IMR-90 (cell line): ENCODE measurements around the gene SPACDR. TPM values are rescaled to one million over a fixed set of nuclear protein-coding genes. Genes with fewer than 3 reads are reported as not detected.

Source experiments
- ATAC-seq: fragments of 200-7000 bp; cut with Tn5 transposase; 2 replicates; pipeline ENCODE4 v1.9.1; 2020; ENCODE audit warnings: low read depth, mild to moderate bottlenecking, moderate library complexity
- BruUV-seq: library from RNA; stranded (reverse); fragments of 400-500 nt; replicated peaks from 2 replicates; lab custom pipeline; 2021; lab: Mats Ljungman, UMichigan
- CTCF ChIA-PET: fragments of 300-600 bp; formaldehyde crosslinking; extraction: SDS; loops from one replicate; lab custom pipeline; 2021; ENCODE audit warnings: antibody characterized with exemption; lab: Yijun Ruan, JAX
- POLR2A ChIA-PET: fragments of 300-600 bp; sonication (Branson Sonifier 250); formaldehyde crosslinking; loops from one replicate; lab custom pipeline; 2022; ENCODE audit warnings: antibody characterized with exemption; ENCODE audit not compliant: unreplicated experiment; lab: Charles Lee
- DNase-seq: peaks from one replicate; pipeline ENCODE4 v3.0.0; 2013
- H2AFZ ChIP-seq: replicated peaks from 2 replicates; pipeline ENCODE3; 2013; ENCODE audit warnings: low read length, mild to moderate bottlenecking; ENCODE audit not compliant: poor library complexity
- H2AK5ac ChIP-seq: 2 replicates; pipeline ENCODE4 v1.6.1; 2013; ENCODE audit warnings: low read depth, low read length, inconsistent platforms
- H2AK9ac ChIP-seq: replicated peaks from 2 replicates; pipeline ENCODE3; 2013; ENCODE audit warnings: mild to moderate bottlenecking, low read depth, low read length, moderate library complexity; ENCODE audit not compliant: poor library complexity
- H2BK120ac ChIP-seq: 2 replicates; pipeline ENCODE4 v1.6.1; 2013; ENCODE audit warnings: low read depth, low read length, inconsistent platforms
- H2BK15ac ChIP-seq: 3 replicates; pipeline ENCODE4 v1.6.1; 2013; ENCODE audit warnings: low read depth, low read length, inconsistent platforms
- H2BK20ac ChIP-seq: 2 replicates; pipeline ENCODE4 v1.6.1; 2013; ENCODE audit warnings: low read depth, mild to moderate bottlenecking, inconsistent platforms, low read length, moderate library complexity
- H2BK5ac ChIP-seq: 2 replicates; pipeline ENCODE4 v1.6.1; 2013; ENCODE audit warnings: mild to moderate bottlenecking, low read depth, low read length, inconsistent platforms; ENCODE audit not compliant: poor library complexity, severe bottlenecking
- H3K14ac ChIP-seq: replicated peaks from 2 replicates; pipeline ENCODE4 v1.6.1; 2013; ENCODE audit warnings: low read depth, low read length, inconsistent platforms
- H3K18ac ChIP-seq: 2 replicates; pipeline ENCODE4 v1.6.1; 2013; ENCODE audit warnings: low read depth, low read length, control low read depth
- H3K23ac ChIP-seq: 2 replicates; pipeline ENCODE4 v1.6.1; 2013; ENCODE audit warnings: low read depth, low read length, inconsistent platforms
- H3K27ac ChIP-seq: 2 replicates; pipeline ENCODE4 v1.5.1; 2013; ENCODE audit warnings: mild to moderate bottlenecking, control low read depth, low read length; ENCODE audit not compliant: insufficient read depth
- H3K27me3 ChIP-seq: 2 replicates; pipeline ENCODE4 v1.6.1; 2013; ENCODE audit warnings: low read length; ENCODE audit not compliant: control insufficient read depth, insufficient read depth
- H3K36me3 ChIP-seq: 2 replicates; pipeline ENCODE4 v1.6.1; 2013; ENCODE audit warnings: low read length, mixed read lengths; ENCODE audit not compliant: control insufficient read depth, insufficient read depth
- H3K4ac ChIP-seq: 2 replicates; pipeline ENCODE4 v1.6.1; 2013; ENCODE audit warnings: low read depth, low read length, inconsistent platforms
- H3K4me1 ChIP-seq: 2 replicates; pipeline ENCODE4 v1.6.1; 2013; ENCODE audit warnings: low read length, mixed read lengths; ENCODE audit not compliant: control insufficient read depth, insufficient read depth
- H3K4me2 ChIP-seq: 2 replicates; pipeline ENCODE4 v1.6.1; 2013; ENCODE audit warnings: low read depth, mild to moderate bottlenecking, control low read depth, low read length, moderate library complexity
- H3K4me3 ChIP-seq: 2 replicates; pipeline ENCODE4 v1.5.1; 2013; ENCODE audit warnings: low read depth, mild to moderate bottlenecking, control low read depth, low read length, moderate library complexity; ENCODE audit not compliant: insufficient read depth
- H3K56ac ChIP-seq: 2 replicates; pipeline ENCODE4 v1.6.1; 2013; ENCODE audit warnings: low read length, inconsistent platforms; ENCODE audit not compliant: insufficient read depth; ENCODE audit errors: extremely low read depth
- H3K79me1 ChIP-seq, 2 experiments: 2 replicates each; pipeline ENCODE4 v1.6.1; 2013; ENCODE audit warnings: low read length in 2 of 2, inconsistent platforms in 1 of 2, low read depth in 1 of 2
- H3K9ac ChIP-seq: 2 replicates; pipeline ENCODE4 v1.6.1; 2013; ENCODE audit warnings: low read depth, low read length, control low read depth
- H3K9me1 ChIP-seq: 2 replicates; pipeline ENCODE4 v1.6.1; 2013; ENCODE audit warnings: low read length, inconsistent platforms; ENCODE audit not compliant: insufficient read depth
- H3K9me3 ChIP-seq: 2 replicates; pipeline ENCODE4 v1.6.1; 2013; ENCODE audit warnings: low read length; ENCODE audit not compliant: control insufficient read depth, insufficient read depth
- H4K20me1 ChIP-seq: 2 replicates; pipeline ENCODE4 v1.6.1; 2013; ENCODE audit warnings: low read length, inconsistent platforms; ENCODE audit not compliant: insufficient read depth
- H4K5ac ChIP-seq: 2 replicates; pipeline ENCODE4 v1.6.1; 2013; ENCODE audit warnings: mild to moderate bottlenecking, low read depth, low read length, control low read depth
- H4K8ac ChIP-seq, 2 experiments: 2 replicates each; pipeline ENCODE4 v1.6.1; 2013; ENCODE audit warnings: low read depth in 2 of 2, low read length in 2 of 2, control low read depth in 1 of 2, inconsistent platforms in 1 of 2
- H4K91ac ChIP-seq: 2 replicates; pipeline ENCODE4 v1.6.1; 2013; ENCODE audit warnings: low read depth, low read length, inconsistent platforms; ENCODE audit not compliant: insufficient read depth
- BHLHE40 ChIP-seq: fragments of 150-350 bp; IDR thresholded peaks from 2 replicates; pipeline ENCODE4 v1.6.1; 2016; ENCODE audit warnings: mild to moderate bottlenecking, low read depth, low read length
- CEBPB ChIP-seq: IDR thresholded peaks from 2 replicates; pipeline ENCODE4 v1.6.1; 2012; ENCODE audit warnings: low read depth, low read length, improper control_type of control experiment
- CHD1 ChIP-seq: IDR thresholded peaks from 2 replicates; pipeline ENCODE4 v1.6.1; 2012; ENCODE audit warnings: low read depth, low read length, improper control_type of control experiment
- FOS ChIP-seq: fragments of 150-350 bp; IDR thresholded peaks from 2 replicates; pipeline ENCODE4 v1.6.1; 2016; ENCODE audit warnings: low read depth, low read length
- MAFK ChIP-seq: IDR thresholded peaks from 2 replicates; pipeline ENCODE4 v1.6.1; 2012; ENCODE audit warnings: low read depth, low read length, improper control_type of control experiment
- MAZ ChIP-seq: IDR thresholded peaks from 2 replicates; pipeline ENCODE4 v1.6.1; 2012; ENCODE audit warnings: low read depth, mild to moderate bottlenecking, low read length, improper control_type of control experiment, moderate library complexity, borderline replicate concordance
- MXI1 ChIP-seq: IDR thresholded peaks from 2 replicates; pipeline ENCODE4 v1.6.1; 2012; ENCODE audit warnings: low read depth, mild to moderate bottlenecking, low read length, moderate library complexity, borderline replicate concordance
- NFE2L2 ChIP-seq: fragments of 150-350 bp; IDR thresholded peaks from 2 replicates; pipeline ENCODE4 v1.6.1; 2016; ENCODE audit warnings: low read depth, mild to moderate bottlenecking, low read length
- POLR2A ChIP-seq: IDR thresholded peaks from 2 replicates; pipeline ENCODE4 v1.6.1; 2012; ENCODE audit warnings: mild to moderate bottlenecking, low read depth, low read length
- RAD21 ChIP-seq: IDR thresholded peaks from 2 replicates; pipeline ENCODE4 v1.6.1; 2012; ENCODE audit warnings: low read length, improper control_type of control experiment
- RCOR1 ChIP-seq: IDR thresholded peaks from 2 replicates; pipeline ENCODE4 v1.6.1; 2012; ENCODE audit warnings: mild to moderate bottlenecking, low read length, improper control_type of control experiment; ENCODE audit not compliant: insufficient replicate concordance
- RFX5 ChIP-seq: IDR thresholded peaks from 2 replicates; pipeline ENCODE4 v1.8.0; 2012; ENCODE audit warnings: low read depth, mild to moderate bottlenecking, low read length, moderate library complexity
- SMC3 ChIP-seq: fragments of 150-350 bp; IDR thresholded peaks from 2 replicates; pipeline ENCODE4 v1.6.1; 2016; ENCODE audit warnings: low read depth, mild to moderate bottlenecking, antibody characterized with exemption, low read length, moderate library complexity
- WGBS, 2 experiments: methylation state at CpG; one replicate each; pipeline versions ENCODE4 v1.1.5 to v1.1.7; 2013; ENCODE audit warnings: missing lambda C conversion rate in 2 of 2; ENCODE audit not compliant: insufficient read length in 1 of 2; ENCODE audit errors: extremely low coverage in 2 of 2; 5-methylcytosine and 5-hydroxymethylcytosine counted together
- dilution Hi-C: fragments of 300-500 bp; cut with HindIII; formaldehyde crosslinking; loops from one replicate; pipeline ENCODE4 v1.14.3; 2018; ENCODE audit warnings: low sequenced_read_pairs; ENCODE audit not compliant: unreplicated experiment
- in situ Hi-C: fragments of 300-500 bp; cut with MboI; formaldehyde crosslinking; loops from 3 replicates; pipeline ENCODE4 v1.14.3; 2019; ENCODE audit warnings: low sequenced_read_pairs, inconsistent platforms, mixed read lengths
- intact Hi-C: fragments of 100-400 bp; cut with micrococcal nuclease; formaldehyde crosslinking; loops from 2 replicates; pipeline ENCODE4 v1.10.0; 2022
- polyA plus RNA-seq, 3 experiments: library from polyadenylated mRNA; depleted of rRNA; stranded (reverse); fragments of >200 nt; gene quantifications; 2 replicates each; pipeline ENCODE4 v1.2.3, GENCODE V29; 2012; ENCODE audit warnings: low replicate concordance in 1 of 3
- total RNA-seq: library from RNA; depleted of rRNA; stranded (reverse); fragments of >200 nt; gene quantifications from 2 replicates; pipeline ENCODE4 v1.2.3, GENCODE V29; 2012
- TF ChIP-seq, protein P1 (sequence below): fragments of 150-350 bp; IDR thresholded peaks from 2 replicates; pipeline ENCODE4 v1.6.1; 2016; ENCODE audit warnings: low read depth, mild to moderate bottlenecking, low read length, moderate library complexity, borderline replicate concordance
- TF ChIP-seq, protein P2 (sequence below): conservative IDR thresholded peaks from 2 replicates; pipeline ENCODE4 v1.5.1; 2012; ENCODE audit warnings: mild to moderate bottlenecking, low read depth, low read length, improper control_type of control experiment
- TF ChIP-seq, protein P3 (sequence below): fragments of 150-350 bp; IDR thresholded peaks from 2 replicates; pipeline ENCODE4 v1.6.1; 2017; ENCODE audit warnings: mild to moderate bottlenecking, antibody characterized with exemption, low read length, low read depth

Gene SPACDR
- total and polyA plus RNA-seq, 2 of the 4 experiments (the other 2 are of a cell fraction) = 0.54 to 2.1 TPM

GRCh38 chr7:100491192-100491578 is 27.1 kb upstream of the SPACDR start:
- Histone ChIP-seq H2BK20ac (no peak overlapping the region), H3K27me3 (peaks cover 15% of the 10 kb centered on the region; the same call in 1 of the 2 replicates), H4K91ac (no peak overlapping the region), H3K9me3 (no peaks in the 10 kb centered on the region), H3K56ac (no peak overlapping the region), H2BK15ac (no peak overlapping the region), H4K8ac (no peak overlapping the region), H2AK5ac (no peak overlapping the region), H3K9me1 (no peaks in the 10 kb centered on the region), H3K36me3 (no peaks in the 10 kb centered on the region), H2BK5ac (no peak overlapping the region), H3K4me2 (no peak overlapping the region), H3K18ac (no peak overlapping the region), H3K9ac (no peak overlapping the region), H4K5ac (no peak overlapping the region), H3K14ac (no peak overlapping the region), H2AK9ac (no peak overlapping the region), H3K23ac (no peak overlapping the region), H2AFZ (no peak overlapping the region), H3K27ac (no peak overlapping the region), H3K4me3 (no peak overlapping the region), H3K79me1 (no peaks in the 10 kb centered on the region), H4K20me1 (0 out of 2 replicates have a peak, but pooled peaks cover 3% of the 10 kb centered on the region), H2BK120ac (no peak overlapping the region), H3K4ac (no peak overlapping the region), H3K4me1 (no peaks in the 10 kb centered on the region; the same call in 1 of the 2 replicates)
- in situ Hi-C loops (no loop called here), dilution Hi-C loops (no loop called here), intact Hi-C loops (loop anchor here (5.0 kb wide), 1 partner anchor 56 kb away; no protein-coding TSS in a partner anchor)
- no peak for DNase-seq
- ATAC-seq = no peak
- CTCF ChIA-PET = no interaction called here
- TF ChIP-seq NFE2L2 = no peak
- TF ChIP-seq MXI1 = no peak
- no peak for TF ChIP-seq MAZ
- TF ChIP-seq, protein P1, sequence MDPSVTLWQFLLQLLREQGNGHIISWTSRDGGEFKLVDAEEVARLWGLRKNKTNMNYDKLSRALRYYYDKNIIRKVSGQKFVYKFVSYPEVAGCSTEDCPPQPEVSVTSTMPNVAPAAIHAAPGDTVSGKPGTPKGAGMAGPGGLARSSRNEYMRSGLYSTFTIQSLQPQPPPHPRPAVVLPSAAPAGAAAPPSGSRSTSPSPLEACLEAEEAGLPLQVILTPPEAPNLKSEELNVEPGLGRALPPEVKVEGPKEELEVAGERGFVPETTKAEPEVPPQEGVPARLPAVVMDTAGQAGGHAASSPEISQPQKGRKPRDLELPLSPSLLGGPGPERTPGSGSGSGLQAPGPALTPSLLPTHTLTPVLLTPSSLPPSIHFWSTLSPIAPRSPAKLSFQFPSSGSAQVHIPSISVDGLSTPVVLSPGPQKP = no peak
- TF ChIP-seq, protein P2, sequence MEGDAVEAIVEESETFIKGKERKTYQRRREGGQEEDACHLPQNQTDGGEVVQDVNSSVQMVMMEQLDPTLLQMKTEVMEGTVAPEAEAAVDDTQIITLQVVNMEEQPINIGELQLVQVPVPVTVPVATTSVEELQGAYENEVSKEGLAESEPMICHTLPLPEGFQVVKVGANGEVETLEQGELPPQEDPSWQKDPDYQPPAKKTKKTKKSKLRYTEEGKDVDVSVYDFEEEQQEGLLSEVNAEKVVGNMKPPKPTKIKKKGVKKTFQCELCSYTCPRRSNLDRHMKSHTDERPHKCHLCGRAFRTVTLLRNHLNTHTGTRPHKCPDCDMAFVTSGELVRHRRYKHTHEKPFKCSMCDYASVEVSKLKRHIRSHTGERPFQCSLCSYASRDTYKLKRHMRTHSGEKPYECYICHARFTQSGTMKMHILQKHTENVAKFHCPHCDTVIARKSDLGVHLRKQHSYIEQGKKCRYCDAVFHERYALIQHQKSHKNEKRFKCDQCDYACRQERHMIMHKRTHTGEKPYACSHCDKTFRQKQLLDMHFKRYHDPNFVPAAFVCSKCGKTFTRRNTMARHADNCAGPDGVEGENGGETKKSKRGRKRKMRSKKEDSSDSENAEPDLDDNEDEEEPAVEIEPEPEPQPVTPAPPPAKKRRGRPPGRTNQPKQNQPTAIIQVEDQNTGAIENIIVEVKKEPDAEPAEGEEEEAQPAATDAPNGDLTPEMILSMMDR = no peak
- TF ChIP-seq RCOR1 = no peak
- no peak for TF ChIP-seq RAD21
- no peak for TF ChIP-seq FOS
- TF ChIP-seq CEBPB = no peak
- TF ChIP-seq, protein P3, sequence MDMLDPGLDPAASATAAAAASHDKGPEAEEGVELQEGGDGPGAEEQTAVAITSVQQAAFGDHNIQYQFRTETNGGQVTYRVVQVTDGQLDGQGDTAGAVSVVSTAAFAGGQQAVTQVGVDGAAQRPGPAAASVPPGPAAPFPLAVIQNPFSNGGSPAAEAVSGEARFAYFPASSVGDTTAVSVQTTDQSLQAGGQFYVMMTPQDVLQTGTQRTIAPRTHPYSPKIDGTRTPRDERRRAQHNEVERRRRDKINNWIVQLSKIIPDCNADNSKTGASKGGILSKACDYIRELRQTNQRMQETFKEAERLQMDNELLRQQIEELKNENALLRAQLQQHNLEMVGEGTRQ = no peak
- TF ChIP-seq RFX5 = no peak
- TF ChIP-seq CHD1 = no peak
- TF ChIP-seq POLR2A = no peak
- no peak for TF ChIP-seq SMC3
- TF ChIP-seq BHLHE40 = no peak
- TF ChIP-seq MAFK = no peak
- WGBS, 2 experiments = no CpG with 5 or more reads among the region's 5 CpGs
- POLR2A ChIA-PET = no interaction called here
- BruUV-seq = no TSS peak
